OCI-LY3 (cell line): ENCODE data around the gene SRSF3.

Experiments used
- H2AFZ ChIP-seq: fragments of 200-600, 300-600 bp; shearing (Covaris generic); 2 replicates; pipeline ENCODE4 v1.6.0; 2014; ENCODE audit warnings: antibody characterized with exemption, low read depth, low read length
- H3K27ac ChIP-seq: fragments of 200-600, 300-600 bp; sonication (generic); 2 replicates; pipeline ENCODE4 v1.5.1; 2014; ENCODE audit warnings: mild to moderate bottlenecking, low read length, moderate library complexity, mixed read lengths
- H3K27me3 ChIP-seq: fragments of 200-600, 300-600 bp; sonication (generic); 2 replicates; pipeline ENCODE4 v1.6.1; 2014; ENCODE audit warnings: low read depth, low read length, mixed read lengths
- H3K36me3 ChIP-seq: fragments of 200-600, 300-600 bp; sonication (generic); replicated peaks from 2 replicates; pipeline ENCODE3; 2014; ENCODE audit warnings: low read depth, low read length, mixed read lengths
- H3K4me1 ChIP-seq: fragments of 300-600, 200-600 bp; sonication (generic); 2 replicates; pipeline ENCODE4 v1.6.1; 2014; ENCODE audit warnings: low read length, mixed read lengths
- H3K4me2 ChIP-seq: fragments of 200-600, 300-600 bp; sonication (generic); 2 replicates; pipeline ENCODE4 v1.6.1; 2014; ENCODE audit warnings: low read length, mixed read lengths
- H3K4me3 ChIP-seq: fragments of 300-600, 200-600 bp; sonication (generic); 2 replicates; pipeline ENCODE4 v1.5.1; 2014; ENCODE audit warnings: antibody characterized with exemption, mild to moderate bottlenecking, low read length, moderate library complexity
- H3K79me2 ChIP-seq: fragments of 300-600, 200-600 bp; shearing (Covaris generic); 2 replicates; pipeline ENCODE4 v1.6.1; 2014; ENCODE audit warnings: mild to moderate bottlenecking, low read length, mixed read lengths
- H3K9ac ChIP-seq: fragments of 300-600, 200-600 bp; shearing (Covaris generic); 2 replicates; pipeline ENCODE4 v1.6.0; 2014; ENCODE audit warnings: mild to moderate bottlenecking, low read length, moderate library complexity
- H3K9me3 ChIP-seq: fragments of 200-600, 300-600 bp; shearing (Covaris generic); 2 replicates; pipeline ENCODE4 v1.6.1; 2014; ENCODE audit warnings: low read length, mixed read lengths; ENCODE audit not compliant: insufficient read depth
- H4K20me1 ChIP-seq: fragments of 200-600, 300-600 bp; sonication (generic); 2 replicates; pipeline ENCODE4 v1.6.1; 2016; ENCODE audit warnings: low read length, mixed read lengths; ENCODE audit not compliant: insufficient read depth
- CTCF ChIP-seq: fragments of 200-600, 300-600 bp; sonication (generic); IDR thresholded peaks from 2 replicates; pipeline ENCODE4 v1.5.1; 2014; ENCODE audit warnings: antibody characterized with exemption, low read length, low read depth
- EZH2phosphoT487 ChIP-seq: fragments of 200-600 bp; shearing (Covaris generic); IDR thresholded peaks from 2 replicates; pipeline ENCODE4 v1.6.1; 2018; ENCODE audit warnings: antibody characterized with exemption, mixed run types, low read depth

Gene SRSF3

GRCh38 chr6:36636283-36636682 lies 42.1 kb downstream of the SRSF3 start:
- Histone ChIP-seq H2AFZ (no peak overlapping the region), H3K4me1 (peaks cover 2% of the 10 kb centered on the region; the same call in 1 of the 2 replicates), H3K79me2 (no peaks in the 10 kb centered on the region), H3K36me3 (no peaks in the 10 kb centered on the region), H4K20me1 (no peaks in the 10 kb centered on the region), H3K27me3 (no peaks in the 10 kb centered on the region), H3K4me3 (no peak overlapping the region), H3K27ac (no peak overlapping the region), H3K4me2 (no peak overlapping the region), H3K9ac (no peak overlapping the region), H3K9me3 (no peaks in the 10 kb centered on the region)
- TF ChIP-seq EZH2phosphoT487: no peak
- no peak for TF ChIP-seq CTCF

GRCh38 chr6:36636687-36637418 lies 42.7 kb downstream of the SRSF3 start:
- no peaks in the 10 kb centered on the region for H3K36me3 ChIP-seq
- no peak overlapping the region for H3K4me3 ChIP-seq
- no peaks in the 10 kb centered on the region for H3K79me2 ChIP-seq
- H3K4me1 ChIP-seq: no peaks in the 10 kb centered on the region
- no peak overlapping the region for H2AFZ ChIP-seq
- no peaks in the 10 kb centered on the region for H3K9me3 ChIP-seq
- H3K9ac ChIP-seq: no peak overlapping the region
- TF ChIP-seq CTCF (no peak), EZH2phosphoT487 (no peak)
- H3K4me2 ChIP-seq: no peak overlapping the region
- no peak overlapping the region for H3K27ac ChIP-seq
- no peaks in the 10 kb centered on the region for H4K20me1 ChIP-seq
- no peaks in the 10 kb centered on the region for H3K27me3 ChIP-seq

GRCh38 chr6:36638579-36638978 lies 44.4 kb downstream of the SRSF3 start:
- Histone ChIP-seq H3K9me3 (no peaks in the 10 kb centered on the region), H3K27ac (no peak overlapping the region), H3K4me3 (no peak overlapping the region), H3K9ac (no peak overlapping the region), H2AFZ (no peak overlapping the region), H3K79me2 (no peaks in the 10 kb centered on the region), H3K4me1 (peaks cover 4% of the 10 kb centered on the region), H4K20me1 (no peaks in the 10 kb centered on the region), H3K27me3 (no peaks in the 10 kb centered on the region), H3K4me2 (no peak overlapping the region), H3K36me3 (no peaks in the 10 kb centered on the region)
- TF ChIP-seq CTCF (no peak), EZH2phosphoT487 (no peak)

- Histone ChIP-seq H3K27ac (no peak overlapping the region), H3K9me3 (no peaks in the 10 kb centered on the region), H3K4me2 (no peak overlapping the region), H3K79me2 (no peaks in the 10 kb centered on the region), H3K9ac (no peak overlapping the region), H3K4me3 (no peak overlapping the region), H3K36me3 (no peaks in the 10 kb centered on the region), H4K20me1 (no peaks in the 10 kb centered on the region), H2AFZ (no peak overlapping the region), H3K27me3 (no peaks in the 10 kb centered on the region), H3K4me1 (peaks cover 7% of the 10 kb centered on the region)
- TF ChIP-seq CTCF: no peak
- TF ChIP-seq EZH2phosphoT487: no peak
Observed at GRCh38 chr6:36639171-36639808, 45.1 kb downstream of the SRSF3 start.
